GM18873 (cell line): ENCODE data around the gene NPHP4.

Source experiments
- ATAC-seq: cut with Tn5 transposase; IDR thresholded peaks from one replicate; pipeline ENCODE4 v1.9.1; 2021; ENCODE audit warnings: mild to moderate bottlenecking, moderate library complexity, moderate number of reproducible peaks; ENCODE audit not compliant: unreplicated experiment, low FRiP score

The NPHP4 gene

GRCh38 chr1:5886541-5887348, 105.5 kb downstream of the NPHP4 start:
- no peak for ATAC-seq

GRCh38 chr1:5886140-5886483, 106.1 kb downstream of the NPHP4 start:
- ATAC-seq = no peak

- no peak for ATAC-seq
These were observed 106.6 kb downstream of the NPHP4 start for GRCh38 chr1:5885471-5886139.

GRCh38 chr1:5884110-5884509, 108.1 kb downstream of the NPHP4 start:
- no peak for ATAC-seq

- ATAC-seq = no peak
These were observed 108.8 kb downstream of the NPHP4 start for GRCh38 chr1:5883129-5884048.

- no peak for ATAC-seq
These were observed 109.7 kb downstream of the NPHP4 start for GRCh38 chr1:5882367-5883128.

- no peak for ATAC-seq
These were observed 110.6 kb downstream of the NPHP4 start for GRCh38 chr1:5881526-5882222.

- no peak for ATAC-seq
These were observed 111.4 kb downstream of the NPHP4 start for GRCh38 chr1:5880630-5881405.

GRCh38 chr1:5879421-5879820, 112.8 kb downstream of the NPHP4 start:
- no peak for ATAC-seq

- ATAC-seq = no peak
These were observed 113.3 kb downstream of the NPHP4 start for GRCh38 chr1:5878971-5879370.

- no peak for ATAC-seq
These were observed 114.3 kb downstream of the NPHP4 start for GRCh38 chr1:5877683-5878530.

GRCh38 chr1:5877001-5877400, 115.2 kb downstream of the NPHP4 start:
- no peak for ATAC-seq

GRCh38 chr1:5876094-5876650, 116.1 kb downstream of the NPHP4 start:
- ATAC-seq = no peak

GRCh38 chr1:5875345-5875910, 116.8 kb downstream of the NPHP4 start:
- ATAC-seq = no peak

- no peak for ATAC-seq
These were observed 117.7 kb downstream of the NPHP4 start for GRCh38 chr1:5874416-5875110.

- no peak for ATAC-seq
These were observed 118.7 kb downstream of the NPHP4 start for GRCh38 chr1:5873556-5873955.

- ATAC-seq = no peak
These were observed 119.3 kb downstream of the NPHP4 start for GRCh38 chr1:5872886-5873285.
